GM23338 (cell line): Measurements from ENCODE around the gene LRATD1. TPM values are rescaled to one million over a fixed set of nuclear protein-coding genes. Genes with fewer than 3 reads are reported as not detected.

Experiments
- ATAC-seq: fragments of 200-7000 bp; cut with Tn5 transposase; 3 replicates; pipeline ENCODE4 v1.9.1; 2020
- DNase-seq: peaks from one replicate; pipeline ENCODE4 v3.0.0-alpha.2; 2015; ENCODE audit warnings: low spot score
- H2AFZ ChIP-seq: fragments of 200-600 bp; sonication (generic); 2 replicates; pipeline ENCODE4 v1.8.0; 2016; ENCODE audit warnings: antibody characterized with exemption, mild to moderate bottlenecking, moderate library complexity
- H3F3A ChIP-seq: fragments of 200-600 bp; sonication (generic); replicated peaks from 2 replicates; pipeline ENCODE4 v1.8.0; 2017; ENCODE audit warnings: antibody characterized with exemption, mixed run types, low read depth
- H3K27ac ChIP-seq: fragments of 200-600 bp; sonication (generic); 2 replicates; pipeline ENCODE4 v1.6.1; 2016; ENCODE audit warnings: low read depth
- H3K27me3 ChIP-seq: fragments of 200-600 bp; sonication (generic); 2 replicates; pipeline ENCODE4 v1.8.0; 2016; ENCODE audit warnings: mild to moderate bottlenecking, mixed run types, moderate library complexity; ENCODE audit not compliant: insufficient read depth
- H3K36me3 ChIP-seq: fragments of 200-600 bp; sonication (generic); 2 replicates; pipeline ENCODE4 v1.8.0; 2016; ENCODE audit warnings: mild to moderate bottlenecking; ENCODE audit not compliant: insufficient read depth
- H3K4me1 ChIP-seq: fragments of 200-600 bp; sonication (generic); 2 replicates; pipeline ENCODE4 v1.8.0; 2016; ENCODE audit warnings: mild to moderate bottlenecking, moderate library complexity; ENCODE audit not compliant: insufficient read depth
- H3K4me2 ChIP-seq: fragments of 200-600 bp; sonication (generic); 2 replicates; pipeline ENCODE4 v1.7.1; 2017; ENCODE audit warnings: mixed run types
- H3K4me3 ChIP-seq: fragments of 200-600 bp; sonication (generic); 2 replicates; pipeline ENCODE4 v1.6.1; 2016; ENCODE audit warnings: mixed run types
- H3K79me2 ChIP-seq: fragments of 200-600 bp; sonication (generic); replicated peaks from 2 replicates; pipeline ENCODE4 v1.8.0; 2017; ENCODE audit warnings: mild to moderate bottlenecking; ENCODE audit not compliant: insufficient read depth
- H3K9me2 ChIP-seq: fragments of 200-600 bp; sonication (generic); 2 replicates; pipeline ENCODE4 v1.8.0; 2017; ENCODE audit not compliant: insufficient read depth
- H4K20me1 ChIP-seq: fragments of 200-600 bp; sonication (generic); replicated peaks from 2 replicates; pipeline ENCODE4 v1.8.0; 2017; ENCODE audit warnings: mild to moderate bottlenecking; ENCODE audit not compliant: insufficient read depth
- H3K27ac Mint-ChIP-seq: 2 replicates; pipeline ENCODE4 v1.8.0; 2020; ENCODE audit warnings: inconsistent platforms, mild to moderate bottlenecking, moderate library complexity, mixed read lengths
- H3K27me3 Mint-ChIP-seq: 3 replicates; pipeline ENCODE4 v1.8.0; 2022; ENCODE audit warnings: low read depth, mild to moderate bottlenecking, moderate library complexity, mixed read lengths, inconsistent platforms; ENCODE audit not compliant: insufficient read depth, poor library complexity
- H3K36me3 Mint-ChIP-seq: 3 replicates; pipeline ENCODE4 v1.8.0; 2021; ENCODE audit warnings: low read depth, mild to moderate bottlenecking, inconsistent platforms, moderate library complexity, mixed read lengths
- H3K4me1 Mint-ChIP-seq: 3 replicates; pipeline ENCODE4 v1.8.0; 2020; ENCODE audit warnings: mild to moderate bottlenecking, inconsistent platforms, mixed read lengths
- H3K4me3 Mint-ChIP-seq: 3 replicates; pipeline ENCODE4 v1.8.0; 2021; ENCODE audit warnings: moderate library complexity, mild to moderate bottlenecking, inconsistent platforms, mixed read lengths
- H3K9me3 Mint-ChIP-seq: 3 replicates; pipeline ENCODE4 v1.8.0; 2020; ENCODE audit warnings: moderate library complexity, mild to moderate bottlenecking, inconsistent platforms, mixed read lengths
- CREB1 ChIP-seq: fragments of 250-450 bp; sonication (Bioruptor Pico); IDR thresholded peaks from 2 replicates; pipeline ENCODE4 v1.5.0; 2020; ENCODE audit warnings: low read depth, mild to moderate bottlenecking, moderate library complexity
- EZH2 ChIP-seq: fragments of 200-600 bp; sonication (generic); IDR thresholded peaks from one replicate; pipeline ENCODE4 v1.8.0; 2017; ENCODE audit warnings: antibody characterized with exemption, mild to moderate bottlenecking, low read depth; ENCODE audit not compliant: unreplicated experiment
- EZH2phosphoT487 ChIP-seq: fragments of 200-600 bp; sonication (generic); IDR thresholded peaks from one replicate; pipeline ENCODE4 v1.8.1; 2018; ENCODE audit warnings: antibody characterized with exemption; ENCODE audit not compliant: unreplicated experiment
- JUNB ChIP-seq: IDR thresholded peaks from one replicate; pipeline ENCODE4 v1.6.1; 2016; ENCODE audit warnings: antibody characterized with exemption; ENCODE audit not compliant: unreplicated experiment
- NANOG ChIP-seq: IDR thresholded peaks from 2 replicates; pipeline ENCODE4 v1.6.1; 2016; ENCODE audit warnings: antibody characterized with exemption, borderline replicate concordance
- POLR2AphosphoS5 ChIP-seq: IDR thresholded peaks from 2 replicates; pipeline ENCODE4 v1.6.1; 2016; ENCODE audit warnings: antibody characterized with exemption, low read depth
- STAT1 ChIP-seq: IDR thresholded peaks from one replicate; pipeline ENCODE4 v1.6.1; 2016; ENCODE audit warnings: antibody characterized with exemption; ENCODE audit not compliant: unreplicated experiment
- ZNF331 ChIP-seq: fragments of 250-450 bp; sonication (Bioruptor Pico); IDR thresholded peaks from 2 replicates; pipeline ENCODE4 v1.5.0; 2020; ENCODE audit warnings: low read depth, mild to moderate bottlenecking, moderate library complexity
- polyA plus RNA-seq: library from polyadenylated mRNA; unstranded; fragments of >200 nt; fragmentation: Nextera tagmentation; extraction: Ambion mirVana; gene quantifications from 2 replicates; pipeline ENCODE4 v1.2.1, GENCODE V29; 2016
- total RNA-seq: library from RNA; depleted of rRNA; stranded (reverse); fragments of >200 nt; shearing (Covaris generic); gene quantifications from 2 replicates; pipeline ENCODE4 v1.2.3, GENCODE V29; 2014
- TF ChIP-seq, protein P1 (sequence below), 2 experiments: fragments of 200-600 bp in 1 of 2; sonication (generic) in 1 of 2; conservative IDR thresholded peaks; 2 replicates each; pipeline versions ENCODE4 v1.5.1 to v1.6.1; 2016 to 2017; ENCODE audit warnings: antibody characterized with exemption in 2 of 2, low read depth in 2 of 2, mild to moderate bottlenecking in 2 of 2, moderate library complexity in 1 of 2
- TF ChIP-seq, protein P2 (sequence below): fragments of 250-450 bp; sonication (Bioruptor Pico); IDR thresholded peaks from 2 replicates; pipeline ENCODE4 v1.5.0; 2020; ENCODE audit warnings: mild to moderate bottlenecking, moderate library complexity
- TF ChIP-seq, protein P3 (sequence below): IDR thresholded peaks from one replicate; pipeline ENCODE4 v1.6.1; 2018; ENCODE audit warnings: antibody characterized with exemption; ENCODE audit not compliant: unreplicated experiment
- TF ChIP-seq, protein P4 (sequence below): IDR thresholded peaks from 2 replicates; pipeline ENCODE4 v1.6.1; 2016; ENCODE audit warnings: antibody characterized with exemption

The LRATD1 gene
- total and polyA plus RNA-seq, 2 experiments from 2014 or later: 2.7 to 5.7 TPM

DNA sequence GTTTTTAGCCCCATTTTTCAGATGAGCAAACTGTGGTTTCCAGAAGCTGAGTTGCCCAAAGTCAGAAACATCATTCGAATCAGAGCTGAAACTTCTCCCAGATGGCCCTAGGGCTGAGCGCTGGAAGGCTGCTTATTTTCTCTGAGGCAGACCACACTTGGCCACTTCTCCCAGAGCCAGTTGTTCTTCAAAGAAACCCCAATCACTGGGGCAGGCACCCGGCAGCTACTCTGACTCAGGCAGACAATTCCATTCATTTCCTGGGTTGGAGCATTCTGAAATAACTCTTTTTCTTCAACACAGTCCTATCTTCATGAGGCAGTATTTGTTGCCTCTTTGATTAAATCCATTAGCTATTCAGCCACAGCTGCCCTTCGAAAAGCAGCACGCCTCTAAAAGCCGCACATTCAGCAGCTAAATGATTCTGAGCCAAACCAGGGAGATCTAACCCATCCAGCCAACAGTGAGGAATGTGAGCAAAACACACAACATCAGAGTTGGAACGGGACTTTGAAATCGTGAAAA lies 40.9 kb downstream of the LRATD1 start:
- no peaks in the 10 kb centered on the region for H3K4me1 ChIP-seq
- H3K9me2 ChIP-seq: no peaks in the 10 kb centered on the region
- no peak overlapping the region for H3K4me3 ChIP-seq
- no peaks in the 10 kb centered on the region for H3K9me3 Mint-ChIP-seq
- no peak overlapping the region for H3K4me2 ChIP-seq
- H3K79me2 ChIP-seq: no peaks in the 10 kb centered on the region
- H3K27ac ChIP-seq: no peak overlapping the region
- H3K27me3 Mint-ChIP-seq: no peaks in the 10 kb centered on the region
- no peaks in the 10 kb centered on the region for H3K4me1 Mint-ChIP-seq
- no peak overlapping the region for H3K4me3 Mint-ChIP-seq
- no peak for TF ChIP-seq EZH2phosphoT487
- TF ChIP-seq STAT1: no peak
- TF ChIP-seq, protein P1, sequence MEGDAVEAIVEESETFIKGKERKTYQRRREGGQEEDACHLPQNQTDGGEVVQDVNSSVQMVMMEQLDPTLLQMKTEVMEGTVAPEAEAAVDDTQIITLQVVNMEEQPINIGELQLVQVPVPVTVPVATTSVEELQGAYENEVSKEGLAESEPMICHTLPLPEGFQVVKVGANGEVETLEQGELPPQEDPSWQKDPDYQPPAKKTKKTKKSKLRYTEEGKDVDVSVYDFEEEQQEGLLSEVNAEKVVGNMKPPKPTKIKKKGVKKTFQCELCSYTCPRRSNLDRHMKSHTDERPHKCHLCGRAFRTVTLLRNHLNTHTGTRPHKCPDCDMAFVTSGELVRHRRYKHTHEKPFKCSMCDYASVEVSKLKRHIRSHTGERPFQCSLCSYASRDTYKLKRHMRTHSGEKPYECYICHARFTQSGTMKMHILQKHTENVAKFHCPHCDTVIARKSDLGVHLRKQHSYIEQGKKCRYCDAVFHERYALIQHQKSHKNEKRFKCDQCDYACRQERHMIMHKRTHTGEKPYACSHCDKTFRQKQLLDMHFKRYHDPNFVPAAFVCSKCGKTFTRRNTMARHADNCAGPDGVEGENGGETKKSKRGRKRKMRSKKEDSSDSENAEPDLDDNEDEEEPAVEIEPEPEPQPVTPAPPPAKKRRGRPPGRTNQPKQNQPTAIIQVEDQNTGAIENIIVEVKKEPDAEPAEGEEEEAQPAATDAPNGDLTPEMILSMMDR (conservative IDR thresholded peaks at IDR 0.05; ENCODE audit: low read depth in 2 of 2): no peak
- no peak for TF ChIP-seq ZNF331 (CRISPR knock-in tag)
- no peak for TF ChIP-seq CREB1
- TF ChIP-seq NANOG: no peak
- TF ChIP-seq, protein P2, sequence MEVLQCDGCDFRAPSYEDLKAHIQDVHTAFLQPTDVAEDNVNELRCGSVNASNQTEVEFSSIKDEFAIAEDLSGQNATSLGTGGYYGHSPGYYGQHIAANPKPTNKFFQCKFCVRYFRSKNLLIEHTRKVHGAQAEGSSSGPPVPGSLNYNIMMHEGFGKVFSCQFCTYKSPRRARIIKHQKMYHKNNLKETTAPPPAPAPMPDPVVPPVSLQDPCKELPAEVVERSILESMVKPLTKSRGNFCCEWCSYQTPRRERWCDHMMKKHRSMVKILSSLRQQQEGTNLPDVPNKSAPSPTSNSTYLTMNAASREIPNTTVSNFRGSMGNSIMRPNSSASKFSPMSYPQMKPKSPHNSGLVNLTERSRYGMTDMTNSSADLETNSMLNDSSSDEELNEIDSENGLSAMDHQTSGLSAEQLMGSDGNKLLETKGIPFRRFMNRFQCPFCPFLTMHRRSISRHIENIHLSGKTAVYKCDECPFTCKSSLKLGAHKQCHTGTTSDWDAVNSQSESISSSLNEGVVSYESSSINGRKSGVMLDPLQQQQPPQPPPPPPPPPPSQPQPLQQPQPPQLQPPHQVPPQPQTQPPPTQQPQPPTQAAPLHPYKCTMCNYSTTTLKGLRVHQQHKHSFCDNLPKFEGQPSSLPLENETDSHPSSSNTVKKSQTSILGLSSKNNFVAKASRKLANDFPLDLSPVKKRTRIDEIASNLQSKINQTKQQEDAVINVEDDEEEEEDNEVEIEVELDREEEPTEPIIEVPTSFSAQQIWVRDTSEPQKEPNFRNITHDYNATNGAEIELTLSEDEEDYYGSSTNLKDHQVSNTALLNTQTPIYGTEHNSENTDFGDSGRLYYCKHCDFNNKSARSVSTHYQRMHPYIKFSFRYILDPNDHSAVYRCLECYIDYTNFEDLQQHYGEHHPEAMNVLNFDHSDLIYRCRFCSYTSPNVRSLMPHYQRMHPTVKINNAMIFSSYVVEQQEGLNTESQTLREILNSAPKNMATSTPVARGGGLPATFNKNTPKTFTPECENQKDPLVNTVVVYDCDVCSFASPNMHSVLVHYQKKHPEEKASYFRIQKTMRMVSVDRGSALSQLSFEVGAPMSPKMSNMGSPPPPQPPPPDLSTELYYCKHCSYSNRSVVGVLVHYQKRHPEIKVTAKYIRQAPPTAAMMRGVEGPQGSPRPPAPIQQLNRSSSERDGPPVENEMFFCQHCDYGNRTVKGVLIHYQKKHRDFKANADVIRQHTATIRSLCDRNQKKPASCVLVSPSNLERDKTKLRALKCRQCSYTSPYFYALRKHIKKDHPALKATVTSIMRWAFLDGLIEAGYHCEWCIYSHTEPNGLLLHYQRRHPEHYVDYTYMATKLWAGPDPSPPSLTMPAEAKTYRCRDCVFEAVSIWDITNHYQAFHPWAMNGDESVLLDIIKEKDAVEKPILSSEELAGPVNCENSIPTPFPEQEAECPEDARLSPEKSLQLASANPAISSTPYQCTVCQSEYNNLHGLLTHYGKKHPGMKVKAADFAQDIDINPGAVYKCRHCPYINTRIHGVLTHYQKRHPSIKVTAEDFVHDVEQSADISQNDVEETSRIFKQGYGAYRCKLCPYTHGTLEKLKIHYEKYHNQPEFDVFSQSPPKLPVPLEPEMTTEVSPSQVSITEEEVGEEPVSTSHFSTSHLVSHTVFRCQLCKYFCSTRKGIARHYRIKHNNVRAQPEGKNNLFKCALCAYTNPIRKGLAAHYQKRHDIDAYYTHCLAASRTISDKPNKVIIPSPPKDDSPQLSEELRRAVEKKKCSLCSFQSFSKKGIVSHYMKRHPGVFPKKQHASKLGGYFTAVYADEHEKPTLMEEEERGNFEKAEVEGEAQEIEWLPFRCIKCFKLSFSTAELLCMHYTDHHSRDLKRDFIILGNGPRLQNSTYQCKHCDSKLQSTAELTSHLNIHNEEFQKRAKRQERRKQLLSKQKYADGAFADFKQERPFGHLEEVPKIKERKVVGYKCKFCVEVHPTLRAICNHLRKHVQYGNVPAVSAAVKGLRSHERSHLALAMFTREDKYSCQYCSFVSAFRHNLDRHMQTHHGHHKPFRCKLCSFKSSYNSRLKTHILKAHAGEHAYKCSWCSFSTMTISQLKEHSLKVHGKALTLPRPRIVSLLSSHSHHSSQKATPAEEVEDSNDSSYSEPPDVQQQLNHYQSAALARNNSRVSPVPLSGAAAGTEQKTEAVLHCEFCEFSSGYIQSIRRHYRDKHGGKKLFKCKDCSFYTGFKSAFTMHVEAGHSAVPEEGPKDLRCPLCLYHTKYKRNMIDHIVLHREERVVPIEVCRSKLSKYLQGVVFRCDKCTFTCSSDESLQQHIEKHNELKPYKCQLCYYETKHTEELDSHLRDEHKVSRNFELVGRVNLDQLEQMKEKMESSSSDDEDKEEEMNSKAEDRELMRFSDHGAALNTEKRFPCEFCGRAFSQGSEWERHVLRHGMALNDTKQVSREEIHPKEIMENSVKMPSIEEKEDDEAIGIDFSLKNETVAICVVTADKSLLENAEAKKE (CRISPR knock-in tag): no peak
- no peak for TF ChIP-seq JUNB
- no peak for TF ChIP-seq EZH2
- TF ChIP-seq, protein P3, sequence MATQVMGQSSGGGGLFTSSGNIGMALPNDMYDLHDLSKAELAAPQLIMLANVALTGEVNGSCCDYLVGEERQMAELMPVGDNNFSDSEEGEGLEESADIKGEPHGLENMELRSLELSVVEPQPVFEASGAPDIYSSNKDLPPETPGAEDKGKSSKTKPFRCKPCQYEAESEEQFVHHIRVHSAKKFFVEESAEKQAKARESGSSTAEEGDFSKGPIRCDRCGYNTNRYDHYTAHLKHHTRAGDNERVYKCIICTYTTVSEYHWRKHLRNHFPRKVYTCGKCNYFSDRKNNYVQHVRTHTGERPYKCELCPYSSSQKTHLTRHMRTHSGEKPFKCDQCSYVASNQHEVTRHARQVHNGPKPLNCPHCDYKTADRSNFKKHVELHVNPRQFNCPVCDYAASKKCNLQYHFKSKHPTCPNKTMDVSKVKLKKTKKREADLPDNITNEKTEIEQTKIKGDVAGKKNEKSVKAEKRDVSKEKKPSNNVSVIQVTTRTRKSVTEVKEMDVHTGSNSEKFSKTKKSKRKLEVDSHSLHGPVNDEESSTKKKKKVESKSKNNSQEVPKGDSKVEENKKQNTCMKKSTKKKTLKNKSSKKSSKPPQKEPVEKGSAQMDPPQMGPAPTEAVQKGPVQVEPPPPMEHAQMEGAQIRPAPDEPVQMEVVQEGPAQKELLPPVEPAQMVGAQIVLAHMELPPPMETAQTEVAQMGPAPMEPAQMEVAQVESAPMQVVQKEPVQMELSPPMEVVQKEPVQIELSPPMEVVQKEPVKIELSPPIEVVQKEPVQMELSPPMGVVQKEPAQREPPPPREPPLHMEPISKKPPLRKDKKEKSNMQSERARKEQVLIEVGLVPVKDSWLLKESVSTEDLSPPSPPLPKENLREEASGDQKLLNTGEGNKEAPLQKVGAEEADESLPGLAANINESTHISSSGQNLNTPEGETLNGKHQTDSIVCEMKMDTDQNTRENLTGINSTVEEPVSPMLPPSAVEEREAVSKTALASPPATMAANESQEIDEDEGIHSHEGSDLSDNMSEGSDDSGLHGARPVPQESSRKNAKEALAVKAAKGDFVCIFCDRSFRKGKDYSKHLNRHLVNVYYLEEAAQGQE: no peak
- TF ChIP-seq, protein P4, sequence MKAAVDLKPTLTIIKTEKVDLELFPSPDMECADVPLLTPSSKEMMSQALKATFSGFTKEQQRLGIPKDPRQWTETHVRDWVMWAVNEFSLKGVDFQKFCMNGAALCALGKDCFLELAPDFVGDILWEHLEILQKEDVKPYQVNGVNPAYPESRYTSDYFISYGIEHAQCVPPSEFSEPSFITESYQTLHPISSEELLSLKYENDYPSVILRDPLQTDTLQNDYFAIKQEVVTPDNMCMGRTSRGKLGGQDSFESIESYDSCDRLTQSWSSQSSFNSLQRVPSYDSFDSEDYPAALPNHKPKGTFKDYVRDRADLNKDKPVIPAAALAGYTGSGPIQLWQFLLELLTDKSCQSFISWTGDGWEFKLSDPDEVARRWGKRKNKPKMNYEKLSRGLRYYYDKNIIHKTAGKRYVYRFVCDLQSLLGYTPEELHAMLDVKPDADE: no peak
- TF ChIP-seq POLR2AphosphoS5: no peak
- H4K20me1 ChIP-seq: no peaks in the 10 kb centered on the region
- H2AFZ ChIP-seq: no peak overlapping the region
- DNase-seq: peak; percentile 5
- no peak overlapping the region for H3K27ac Mint-ChIP-seq
- H3K27me3 ChIP-seq: no peaks in the 10 kb centered on the region
- no peaks in the 10 kb centered on the region for H3K36me3 ChIP-seq
- no peaks in the 10 kb centered on the region for H3K36me3 Mint-ChIP-seq
- H3F3A ChIP-seq: no peaks in the 10 kb centered on the region
- ATAC-seq: no peak
